Kidney (tissue), 14 donors: ENCODE results near the gene C17orf100. TPM values are rescaled to one million over a fixed set of nuclear protein-coding genes. Genes with fewer than 3 reads are reported as not detected.

Experiments
- DNase-seq, 5 donors: peaks; one replicate each; pipeline ENCODE4 v3.0.0-alpha.2; 2013 to 2020
- FAIRE-seq: peaks from 2 replicates; lab custom pipeline; 2012; peaks lifted over from hg19 to GRCh38; lab: Jason Lieb, UNC
- H3K27ac ChIP-seq, 2 donors: one replicate each; pipeline ENCODE4 v1.7.0; 2013; ENCODE audit warnings: low read depth in 2 of 2, low read length in 2 of 2, inconsistent platforms in 1 of 2
- H3K27me3 ChIP-seq: one replicate; pipeline ENCODE4 v1.7.1; 2013; ENCODE audit warnings: low read length, inconsistent platforms; ENCODE audit not compliant: control insufficient read depth, insufficient read depth
- H3K36me3 ChIP-seq, 3 donors: one replicate each; pipeline versions ENCODE4 v1.7.0 to v1.7.1; 2013; ENCODE audit warnings: low read length in 3 of 3, control low read depth in 1 of 3, inconsistent platforms in 1 of 3; ENCODE audit not compliant: insufficient read depth in 3 of 3, control insufficient read depth in 2 of 3
- H3K4me1 ChIP-seq, 3 donors: one replicate each; pipeline versions ENCODE4 v1.7.0 to v1.7.1; 2013; ENCODE audit warnings: low read length in 3 of 3, inconsistent platforms in 1 of 3, low read depth in 1 of 3; ENCODE audit not compliant: control insufficient read depth in 2 of 3, insufficient read depth in 2 of 3
- H3K4me3 ChIP-seq, 3 donors: one replicate each; pipeline versions ENCODE4 v1.7.0 to v1.8.1; 2013; ENCODE audit warnings: low read length in 3 of 3, control low read depth in 1 of 3, inconsistent platforms in 1 of 3
- H3K9ac ChIP-seq, 3 donors: one replicate each; pipeline versions ENCODE4 v1.7.0 to v1.7.1; 2013; ENCODE audit warnings: low read length in 3 of 3, control low read depth in 1 of 3, inconsistent platforms in 1 of 3
- H3K9me3 ChIP-seq, 3 donors: one replicate each; pipeline versions ENCODE4 v1.7.0 to v1.7.1; 2013; ENCODE audit warnings: low read length in 3 of 3, control low read depth in 1 of 3, inconsistent platforms in 1 of 3; ENCODE audit not compliant: control insufficient read depth in 2 of 3, insufficient read depth in 1 of 3
- CTCF ChIP-seq: IDR thresholded peaks from 3 replicates; pipeline ENCODE4 v1.5.1; 2012; ENCODE audit warnings: mild to moderate bottlenecking, moderate library complexity, borderline replicate concordance; ENCODE audit not compliant: insufficient read depth; ENCODE audit errors: extremely low read depth
- intact Hi-C: fragments of 100-400 bp; cut with DNase I; formaldehyde crosslinking; loops from one replicate; pipeline ENCODE4 v1.11.1; 2022
- polyA plus RNA-seq: library from polyadenylated mRNA; stranded (reverse); fragments of 350-450 nt; fragmentation: Illumina TruSeq; extraction: RNeasy Lipid Tissue Mini Kit (QIAGEN cat#74804); gene quantifications from one replicate; pipeline ENCODE4 v1.2.3, GENCODE V29; 2014; ENCODE audit warnings: low read depth, low replicate concordance; ENCODE audit not compliant: insufficient read depth
- total RNA-seq: library from RNA; stranded (reverse); fragmentation: NEBNext Ultra II Directional; extraction: Animal tissue kit (Norgen Biotek cat#: 25700); gene quantifications from one replicate; pipeline ENCODE4 v1.2.1, GENCODE V29; 2021
- donor health status: control.
- donor health status: control.
- donor health status: control.
- donor health status: control.
- donor health status: control.
- donor health status: DM: yes; HTN: yes; CAD: no.
- donor health status: Normal renal cell carcinoma (clear cell type).

The C17orf100 gene
- total and polyA plus RNA-seq, 2 donors from 2014 or later, result 3.4 to 3.7 TPM

GRCh38 chr17:6639014-6639585 is 12.5 kb upstream of the C17orf100 start:
- TF ChIP-seq CTCF, result no peak
- intact Hi-C loops, result no loop called here
- Histone ChIP-seq H3K4me3 (peak overlapping the region; percentile 74 to 98 (median 96)), H3K4me1 (peaks cover 0 to 18% (median 6%) of the 10 kb centered on the region in 3 donors), H3K27ac (no peak overlapping the region), H3K36me3 (peaks cover 5 to 14% (median 6%) of the 10 kb centered on the region in 3 donors), H3K9me3 (no peaks in the 10 kb centered on the region), H3K9ac (peak overlapping the region in 1 of 3 donors; percentile 55), H3K27me3 (no peaks in the 10 kb centered on the region)
- FAIRE-seq, result no peak
- peak in 2 of 5 donors; percentile 16 to 72 for DNase-seq

GRCh38 chr17:6639586-6640535 is 11.7 kb upstream of the C17orf100 start:
- no peak for TF ChIP-seq CTCF
- peak overlapping the region in 1 of 2 donors; percentile 95 for H3K27ac ChIP-seq
- H3K9me3 ChIP-seq, result no peaks in the 10 kb centered on the region
- intact Hi-C loops, result no loop called here
- H3K36me3 ChIP-seq, result peaks cover 3 to 14% (median 5%) of the 10 kb centered on the region in 3 donors
- H3K27me3 ChIP-seq, result no peaks in the 10 kb centered on the region
- peaks cover 0 to 18% (median 6%) of the 10 kb centered on the region in 3 donors for H3K4me1 ChIP-seq
- peak overlapping the region in 2 of 3 donors; percentile 55 to 88 for H3K9ac ChIP-seq
- FAIRE-seq, result no peak
- peak overlapping the region; percentile 74 to 98 (median 96) for H3K4me3 ChIP-seq
- peak in 4 of 5 donors; percentile 16 to 87 (median 44) for DNase-seq

GRCh38 chr17:6640536-6641246 is 10.9 kb upstream of the C17orf100 start, which contains the start of the genes KIAA0753 and TXNDC17:
Gene KIAA0753, minus strand, starts transcription at chr17:6640711. Its CDS starts 5,608 bp downstream, at chr17:6635103.
Gene TXNDC17, plus strand, starts transcription at chr17:6641060. Its CDS starts 23 bp downstream, at chr17:6641083.
- Histone ChIP-seq H3K9ac (peak within 1 kb of the TSS; percentile 55 to 92 (median 88)), H3K36me3 (peaks cover 4 to 12% (median 5%) of the 10 kb centered on the region in 3 donors), H3K27ac (peak within 1 kb of the TSS; percentile 85 to 95), H3K4me3 (peak within 1 kb of the TSS; percentile 74 to 98 (median 96)), H3K27me3 (no peaks in the 10 kb centered on the region), H3K4me1 (peaks cover 0 to 18% (median 6%) of the 10 kb centered on the region in 3 donors), H3K9me3 (no peaks in the 10 kb centered on the region)
- intact Hi-C loops, result no loop called here
- TF ChIP-seq CTCF, result peak; percentile 14
- FAIRE-seq (no peak), DNase-seq (peak; percentile 94 to 97 (median 96))
